Measurements from ENCODE around the gene BMP6.

DNA sequence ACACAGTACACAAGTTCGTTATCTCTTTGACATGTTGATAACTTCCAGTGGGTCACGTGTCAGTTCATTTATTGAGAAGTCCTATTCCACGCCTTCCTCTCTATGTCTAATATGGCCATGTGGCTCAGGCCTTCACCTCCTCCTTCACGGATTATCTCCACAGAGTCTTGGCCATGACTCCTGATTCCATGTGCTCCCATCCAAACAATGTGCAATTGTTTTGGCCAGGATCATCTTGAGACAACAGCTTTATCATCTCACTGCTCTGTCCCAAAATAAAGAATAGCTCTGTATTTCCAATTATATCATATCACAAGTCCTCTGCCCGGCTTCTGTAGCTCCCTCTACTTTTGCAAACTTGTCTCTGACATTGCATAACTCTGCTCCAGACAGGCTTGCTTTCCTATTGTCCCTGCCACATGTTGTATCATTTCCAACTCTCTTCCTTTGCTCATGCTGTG lies 195.8 kb downstream of the BMP6 start:
- TF ChIP-seq CTCF (IDR thresholded peaks at IDR 0.05): no peak
- no peak for TF ChIP-seq POLR2A (IDR thresholded peaks at IDR 0.05)
- no peak for TF ChIP-seq EP300 (IDR thresholded peaks at IDR 0.05)
